Cardiac fibroblast (primary cell): ENCODE data around the gene ZNF319.
A peak's percentile ranks its signal among the peaks of the same experiment; 100 is the strongest.
"Not testable (repeated sequence)": the region's sequence is repeated elsewhere in the genome, so short reads cannot be mapped to it uniquely, and the experiment has no call there.

Experiments
- DNase-seq, 2 donors: peaks; one replicate each; pipeline versions ENCODE4 v3.0.0 to v3.0.0-alpha.2; 2010; ENCODE audit warnings: low read depth in 2 of 2
- H3K4me3 ChIP-seq, 2 donors: replicated peaks in 1 of 2; 1 replicate in 1 of 2; 2 replicates in 1 of 2; pipeline ENCODE4 v1.5.1; 2011; ENCODE audit warnings: low read depth in 2 of 2, low read length in 2 of 2, mild to moderate bottlenecking in 2 of 2, moderate library complexity in 1 of 2
- TF ChIP-seq, protein P1 (sequence below): IDR thresholded peaks from one replicate; pipeline ENCODE4 v1.5.1; 2011; ENCODE audit warnings: low read depth, mild to moderate bottlenecking, low read length, inconsistent platforms

ZNF319 gene

DNA sequence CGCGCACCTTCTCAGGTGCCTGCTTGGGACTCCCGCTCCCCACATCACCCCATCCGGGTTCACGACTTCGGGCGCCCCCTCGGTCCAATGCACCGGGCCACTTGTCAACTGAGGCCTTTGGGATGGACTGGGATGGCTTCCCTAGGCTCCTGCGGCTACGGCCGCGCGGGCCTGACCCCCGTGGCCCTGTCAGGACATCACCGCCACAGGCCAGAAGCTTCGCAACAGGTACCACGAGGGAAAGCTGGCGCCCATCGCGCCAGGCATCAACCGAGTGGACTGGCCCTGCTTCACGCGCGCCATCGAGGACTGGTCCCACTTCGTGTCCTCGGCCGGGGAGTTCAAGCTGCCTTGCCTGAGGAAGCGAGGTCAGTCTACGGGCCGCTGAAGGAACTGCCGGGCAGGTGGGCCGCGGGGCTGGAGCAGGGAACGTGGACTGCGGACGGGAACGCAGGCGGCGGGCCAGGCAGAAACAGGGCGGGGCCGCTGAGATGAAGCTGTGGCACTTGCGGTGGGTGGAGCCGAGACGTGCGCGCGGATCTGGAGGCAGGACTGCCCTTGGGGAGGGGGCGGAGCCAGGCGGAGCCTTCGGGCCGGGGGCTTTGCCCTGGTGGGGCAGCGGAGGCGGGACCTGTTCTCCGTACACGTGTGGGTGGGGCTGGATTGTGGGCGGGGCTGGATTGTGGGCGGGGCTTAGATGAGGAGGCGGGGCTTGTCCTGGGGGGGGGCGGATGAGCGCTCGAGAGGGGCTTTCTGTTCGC lies 15.8 kb downstream of the ZNF319 start:
- TF ChIP-seq, protein P1, sequence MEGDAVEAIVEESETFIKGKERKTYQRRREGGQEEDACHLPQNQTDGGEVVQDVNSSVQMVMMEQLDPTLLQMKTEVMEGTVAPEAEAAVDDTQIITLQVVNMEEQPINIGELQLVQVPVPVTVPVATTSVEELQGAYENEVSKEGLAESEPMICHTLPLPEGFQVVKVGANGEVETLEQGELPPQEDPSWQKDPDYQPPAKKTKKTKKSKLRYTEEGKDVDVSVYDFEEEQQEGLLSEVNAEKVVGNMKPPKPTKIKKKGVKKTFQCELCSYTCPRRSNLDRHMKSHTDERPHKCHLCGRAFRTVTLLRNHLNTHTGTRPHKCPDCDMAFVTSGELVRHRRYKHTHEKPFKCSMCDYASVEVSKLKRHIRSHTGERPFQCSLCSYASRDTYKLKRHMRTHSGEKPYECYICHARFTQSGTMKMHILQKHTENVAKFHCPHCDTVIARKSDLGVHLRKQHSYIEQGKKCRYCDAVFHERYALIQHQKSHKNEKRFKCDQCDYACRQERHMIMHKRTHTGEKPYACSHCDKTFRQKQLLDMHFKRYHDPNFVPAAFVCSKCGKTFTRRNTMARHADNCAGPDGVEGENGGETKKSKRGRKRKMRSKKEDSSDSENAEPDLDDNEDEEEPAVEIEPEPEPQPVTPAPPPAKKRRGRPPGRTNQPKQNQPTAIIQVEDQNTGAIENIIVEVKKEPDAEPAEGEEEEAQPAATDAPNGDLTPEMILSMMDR = no peak
- H3K4me3 ChIP-seq = peak overlapping the region; percentile 47 to 57
- peak; percentile 67 to 71 for DNase-seq

DNA sequence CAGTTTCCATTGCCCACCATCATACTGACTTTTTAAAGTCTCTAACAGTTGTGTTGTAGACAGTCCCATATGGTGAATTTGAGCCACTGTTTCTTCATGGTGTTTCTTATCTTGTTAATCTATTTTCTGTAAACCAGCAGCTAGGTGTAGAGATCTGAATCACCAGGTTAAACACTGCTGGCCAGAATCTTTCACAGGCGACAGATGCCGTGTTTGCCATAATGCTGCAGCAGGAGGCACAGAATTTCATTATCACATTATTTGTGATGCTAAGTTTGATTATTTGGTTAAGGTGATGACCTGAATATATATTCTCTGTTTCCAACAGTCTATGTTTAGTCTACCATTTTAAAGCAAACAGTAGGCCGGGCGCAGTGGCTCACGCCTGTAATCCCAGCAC lies 18.1 kb downstream of the ZNF319 start:
- no peak overlapping the region for H3K4me3 ChIP-seq
- TF ChIP-seq, protein P1 = no peak

DNA sequence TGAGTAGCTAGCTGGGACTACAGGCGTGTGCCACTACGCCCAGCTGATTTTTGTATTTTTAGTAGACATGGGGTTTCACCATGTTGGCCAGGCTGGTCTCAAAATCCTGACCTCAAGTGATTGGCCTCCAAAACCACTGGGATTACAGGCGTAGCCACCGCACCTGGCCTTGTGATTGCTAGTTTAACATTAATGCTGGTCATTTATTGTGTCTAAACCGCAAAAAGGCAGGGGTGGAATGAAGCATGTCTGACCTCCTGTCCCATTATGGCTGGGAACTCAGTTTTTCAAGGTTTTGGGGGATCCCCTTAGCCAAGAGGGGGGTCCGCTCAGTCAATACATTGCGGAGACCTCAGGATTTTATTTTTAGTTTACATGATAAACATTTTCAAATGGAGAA lies 18.8 kb downstream of the ZNF319 start:
- TF ChIP-seq, protein P1 = no peak
- no peak overlapping the region for H3K4me3 ChIP-seq
- DNase-seq = no peak

More for the DNA sequence above, 18.1 kb downstream of the ZNF319 start:
- DNase-seq = no peak

DNA sequence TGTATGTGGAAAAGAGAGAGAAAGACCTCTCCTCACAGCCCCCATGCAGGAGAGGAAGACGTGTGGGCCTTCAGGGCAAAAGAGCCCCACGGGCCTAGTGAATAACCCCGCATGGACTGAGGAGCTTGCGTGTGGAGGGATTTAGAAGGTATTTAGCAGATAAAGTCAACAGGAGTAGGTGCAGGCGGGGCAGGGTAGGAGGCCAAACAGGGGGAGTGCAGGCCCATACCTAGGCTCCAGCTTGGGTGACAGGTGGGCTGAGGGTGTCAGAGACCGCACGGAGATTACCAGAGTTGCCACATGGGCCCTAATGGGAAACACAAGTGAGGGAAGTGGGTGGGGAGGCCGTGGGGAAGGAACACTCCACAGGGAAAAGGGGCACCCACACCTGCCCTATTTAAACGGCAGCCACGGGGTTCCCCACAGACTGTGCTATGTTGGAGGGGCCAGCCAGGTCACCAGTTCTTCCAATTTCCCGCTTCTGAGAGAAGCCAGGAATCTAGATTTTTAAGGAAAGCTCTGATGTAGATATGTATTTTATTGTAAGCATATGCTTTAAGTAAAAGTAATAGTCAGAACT lies 21.4 kb downstream of the ZNF319 start:
- TF ChIP-seq, protein P1 = no peak
- DNase-seq = no peak
- H3K4me3 ChIP-seq = no peak overlapping the region

DNA sequence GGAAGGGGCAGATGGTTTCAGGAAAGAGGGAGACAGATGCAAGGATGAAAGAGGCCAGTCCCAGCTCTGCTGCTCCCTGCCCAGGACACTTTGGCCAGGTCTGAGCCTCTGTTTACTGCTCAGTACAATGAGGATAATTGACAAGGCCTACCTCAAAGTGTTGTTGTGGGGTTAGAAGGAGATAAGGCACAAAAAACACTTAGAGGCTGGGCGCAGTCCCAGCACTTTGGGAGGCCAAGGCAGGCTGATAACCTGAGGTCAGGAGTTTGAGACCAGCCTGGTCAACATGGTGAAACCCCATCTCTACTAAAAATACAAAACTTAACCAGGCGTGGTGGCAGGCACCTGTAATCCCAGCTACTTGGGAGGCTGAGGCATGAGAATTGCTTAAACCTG lies 22.4 kb downstream of the ZNF319 start:
- not testable (repeated sequence) for DNase-seq, H3K4me3 ChIP-seq

DNA sequence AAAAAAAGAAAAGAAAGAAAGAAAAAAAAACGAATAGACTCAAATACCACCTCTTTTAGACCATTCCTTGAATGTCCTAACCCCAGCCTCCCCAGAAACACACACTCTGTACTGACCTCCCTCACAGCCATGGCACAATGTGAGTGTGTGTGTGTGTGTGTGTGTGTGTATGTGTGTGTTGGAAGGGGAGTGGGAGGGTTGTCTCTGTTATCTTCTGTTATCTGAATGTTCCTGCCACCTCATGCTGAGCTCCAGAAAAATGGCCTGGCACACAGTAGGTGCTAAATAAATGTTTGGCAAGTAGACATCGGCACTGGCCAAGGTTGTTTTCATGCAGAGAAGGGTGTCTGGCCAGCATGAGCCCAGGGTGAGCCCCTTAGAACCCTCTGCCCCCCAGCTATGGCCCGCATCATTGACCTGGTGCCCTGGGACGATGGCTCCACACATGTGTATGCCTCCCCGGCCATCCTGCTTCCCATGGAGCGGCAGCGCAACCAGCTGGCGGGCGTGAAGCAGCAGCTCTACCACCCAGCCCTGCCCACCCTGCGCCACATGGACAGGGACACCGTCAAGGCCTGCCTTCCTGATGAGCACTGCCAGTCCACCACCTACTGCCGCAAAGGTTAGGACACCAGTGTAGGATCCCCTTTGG lies 22.9 kb downstream of the ZNF319 start:
- TF ChIP-seq, protein P1 = no peak
- DNase-seq = no peak
- no peak overlapping the region for H3K4me3 ChIP-seq

DNA sequence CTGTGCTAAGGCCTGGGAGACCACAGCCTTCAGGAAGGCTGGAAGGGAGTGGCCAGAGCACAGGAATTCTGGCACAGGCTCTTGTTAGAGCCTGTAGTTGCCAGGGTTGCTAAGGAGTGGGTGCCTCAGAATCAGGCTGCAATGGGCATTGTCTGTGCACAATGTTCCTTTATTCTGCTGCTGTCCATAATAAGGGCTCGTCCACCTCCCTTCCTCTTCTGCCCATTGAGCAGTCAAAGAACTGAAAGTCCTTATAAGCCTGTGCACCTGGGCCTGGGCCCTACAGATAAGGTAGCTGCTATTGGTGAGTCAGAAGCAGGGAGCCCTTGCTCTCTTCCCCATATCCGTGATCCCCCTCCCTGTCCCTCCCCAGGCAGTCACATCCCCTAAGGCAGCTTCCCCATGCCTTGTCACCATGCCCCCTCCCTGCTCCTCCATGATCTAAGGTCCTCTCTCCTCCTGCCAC lies 24.1 kb downstream of the ZNF319 start:
- TF ChIP-seq, protein P1 = no peak

More for the DNA sequence above, 24.1 kb downstream of the ZNF319 start:
- H3K4me3 ChIP-seq = no peak overlapping the region
- DNase-seq = peak in 1 of 2 donors; percentile 66
